GM23338 (cell line): ENCODE results near the gene SLC25A48. TPM values are rescaled to one million over a fixed set of nuclear protein-coding genes. Genes with fewer than 3 reads are reported as not detected.

Experiments
- ATAC-seq: fragments of 200-7000 bp; cut with Tn5 transposase; 3 replicates; pipeline ENCODE4 v1.9.1; 2020
- DNase-seq: peaks from one replicate; pipeline ENCODE4 v3.0.0-alpha.2; 2015; ENCODE audit warnings: low spot score
- H2AFZ ChIP-seq: fragments of 200-600 bp; sonication (generic); 2 replicates; pipeline ENCODE4 v1.8.0; 2016; ENCODE audit warnings: antibody characterized with exemption, mild to moderate bottlenecking, moderate library complexity
- H3F3A ChIP-seq: fragments of 200-600 bp; sonication (generic); replicated peaks from 2 replicates; pipeline ENCODE4 v1.8.0; 2017; ENCODE audit warnings: antibody characterized with exemption, mixed run types, low read depth
- H3K27ac ChIP-seq: fragments of 200-600 bp; sonication (generic); 2 replicates; pipeline ENCODE4 v1.6.1; 2016; ENCODE audit warnings: low read depth
- H3K27me3 ChIP-seq: fragments of 200-600 bp; sonication (generic); 2 replicates; pipeline ENCODE4 v1.8.0; 2016; ENCODE audit warnings: mild to moderate bottlenecking, mixed run types, moderate library complexity; ENCODE audit not compliant: insufficient read depth
- H3K36me3 ChIP-seq: fragments of 200-600 bp; sonication (generic); 2 replicates; pipeline ENCODE4 v1.8.0; 2016; ENCODE audit warnings: mild to moderate bottlenecking; ENCODE audit not compliant: insufficient read depth
- H3K4me1 ChIP-seq: fragments of 200-600 bp; sonication (generic); 2 replicates; pipeline ENCODE4 v1.8.0; 2016; ENCODE audit warnings: mild to moderate bottlenecking, moderate library complexity; ENCODE audit not compliant: insufficient read depth
- H3K4me2 ChIP-seq: fragments of 200-600 bp; sonication (generic); 2 replicates; pipeline ENCODE4 v1.7.1; 2017; ENCODE audit warnings: mixed run types
- H3K4me3 ChIP-seq: fragments of 200-600 bp; sonication (generic); 2 replicates; pipeline ENCODE4 v1.6.1; 2016; ENCODE audit warnings: mixed run types
- H3K79me2 ChIP-seq: fragments of 200-600 bp; sonication (generic); replicated peaks from 2 replicates; pipeline ENCODE4 v1.8.0; 2017; ENCODE audit warnings: mild to moderate bottlenecking; ENCODE audit not compliant: insufficient read depth
- H3K9me2 ChIP-seq: fragments of 200-600 bp; sonication (generic); 2 replicates; pipeline ENCODE4 v1.8.0; 2017; ENCODE audit not compliant: insufficient read depth
- H4K20me1 ChIP-seq: fragments of 200-600 bp; sonication (generic); replicated peaks from 2 replicates; pipeline ENCODE4 v1.8.0; 2017; ENCODE audit warnings: mild to moderate bottlenecking; ENCODE audit not compliant: insufficient read depth
- H3K27ac Mint-ChIP-seq: 2 replicates; pipeline ENCODE4 v1.8.0; 2020; ENCODE audit warnings: inconsistent platforms, mild to moderate bottlenecking, moderate library complexity, mixed read lengths
- H3K27me3 Mint-ChIP-seq: 3 replicates; pipeline ENCODE4 v1.8.0; 2022; ENCODE audit warnings: low read depth, mild to moderate bottlenecking, moderate library complexity, mixed read lengths, inconsistent platforms; ENCODE audit not compliant: insufficient read depth, poor library complexity
- H3K36me3 Mint-ChIP-seq: 3 replicates; pipeline ENCODE4 v1.8.0; 2021; ENCODE audit warnings: low read depth, mild to moderate bottlenecking, inconsistent platforms, moderate library complexity, mixed read lengths
- H3K4me1 Mint-ChIP-seq: 3 replicates; pipeline ENCODE4 v1.8.0; 2020; ENCODE audit warnings: mild to moderate bottlenecking, inconsistent platforms, mixed read lengths
- H3K4me3 Mint-ChIP-seq: 3 replicates; pipeline ENCODE4 v1.8.0; 2021; ENCODE audit warnings: moderate library complexity, mild to moderate bottlenecking, inconsistent platforms, mixed read lengths
- H3K9me3 Mint-ChIP-seq: 3 replicates; pipeline ENCODE4 v1.8.0; 2020; ENCODE audit warnings: moderate library complexity, mild to moderate bottlenecking, inconsistent platforms, mixed read lengths
- CREB1 ChIP-seq: fragments of 250-450 bp; sonication (Bioruptor Pico); IDR thresholded peaks from 2 replicates; pipeline ENCODE4 v1.5.0; 2020; ENCODE audit warnings: low read depth, mild to moderate bottlenecking, moderate library complexity
- EZH2 ChIP-seq: fragments of 200-600 bp; sonication (generic); IDR thresholded peaks from one replicate; pipeline ENCODE4 v1.8.0; 2017; ENCODE audit warnings: antibody characterized with exemption, mild to moderate bottlenecking, low read depth; ENCODE audit not compliant: unreplicated experiment
- EZH2phosphoT487 ChIP-seq: fragments of 200-600 bp; sonication (generic); IDR thresholded peaks from one replicate; pipeline ENCODE4 v1.8.1; 2018; ENCODE audit warnings: antibody characterized with exemption; ENCODE audit not compliant: unreplicated experiment
- JUNB ChIP-seq: IDR thresholded peaks from one replicate; pipeline ENCODE4 v1.6.1; 2016; ENCODE audit warnings: antibody characterized with exemption; ENCODE audit not compliant: unreplicated experiment
- NANOG ChIP-seq: IDR thresholded peaks from 2 replicates; pipeline ENCODE4 v1.6.1; 2016; ENCODE audit warnings: antibody characterized with exemption, borderline replicate concordance
- POLR2AphosphoS5 ChIP-seq: IDR thresholded peaks from 2 replicates; pipeline ENCODE4 v1.6.1; 2016; ENCODE audit warnings: antibody characterized with exemption, low read depth
- STAT1 ChIP-seq: IDR thresholded peaks from one replicate; pipeline ENCODE4 v1.6.1; 2016; ENCODE audit warnings: antibody characterized with exemption; ENCODE audit not compliant: unreplicated experiment
- ZNF114 ChIP-seq: fragments of 250-450 bp; sonication (Bioruptor Pico); IDR thresholded peaks from 2 replicates; pipeline ENCODE4 v1.5.0; 2020; ENCODE audit warnings: mild to moderate bottlenecking, moderate library complexity
- ZNF331 ChIP-seq: fragments of 250-450 bp; sonication (Bioruptor Pico); IDR thresholded peaks from 2 replicates; pipeline ENCODE4 v1.5.0; 2020; ENCODE audit warnings: low read depth, mild to moderate bottlenecking, moderate library complexity
- ZNF462 ChIP-seq: fragments of 250-450 bp; sonication (Bioruptor Pico); IDR thresholded peaks from 2 replicates; pipeline ENCODE4 v1.5.0; 2020; ENCODE audit warnings: mild to moderate bottlenecking, moderate library complexity
- polyA plus RNA-seq: library from polyadenylated mRNA; unstranded; fragments of >200 nt; fragmentation: Nextera tagmentation; extraction: Ambion mirVana; gene quantifications from 2 replicates; pipeline ENCODE4 v1.2.1, GENCODE V29; 2016
- total RNA-seq: library from RNA; depleted of rRNA; stranded (reverse); fragments of >200 nt; shearing (Covaris generic); gene quantifications from 2 replicates; pipeline ENCODE4 v1.2.3, GENCODE V29; 2014
- TF ChIP-seq, protein P1 (sequence below), 2 experiments: fragments of 200-600 bp in 1 of 2; sonication (generic) in 1 of 2; conservative IDR thresholded peaks; 2 replicates each; pipeline versions ENCODE4 v1.5.1 to v1.6.1; 2016 to 2017; ENCODE audit warnings: antibody characterized with exemption in 2 of 2, low read depth in 2 of 2, mild to moderate bottlenecking in 2 of 2, moderate library complexity in 1 of 2
- TF ChIP-seq, protein P2 (sequence below): IDR thresholded peaks from 2 replicates; pipeline ENCODE4 v1.6.1; 2016; ENCODE audit warnings: antibody characterized with exemption

SLC25A48 gene
- total and polyA plus RNA-seq, 2 experiments from 2014 or later = 1.1 to 1.5 TPM

- DNase-seq (no peak), ATAC-seq (no peak)
- no peak overlapping the region for H3K4me2 ChIP-seq
- no peaks in the 10 kb centered on the region for H4K20me1 ChIP-seq
- no peak overlapping the region for H3K4me3 ChIP-seq
- Mint-ChIP-seq H3K27me3 (peaks cover 6% of the 10 kb centered on the region), H3K9me3 (no peaks in the 10 kb centered on the region; the same call in 2 of the 3 replicates), H3K27ac (no peak overlapping the region; the same call in 1 of the 2 replicates), H3K4me1 (peaks cover 5% of the 10 kb centered on the region; the same call in 1 of the 3 replicates), H3K36me3 (peaks cover 2% of the 10 kb centered on the region; the same call in 1 of the 3 replicates), H3K4me3 (no peak overlapping the region)
- no peak overlapping the region for H2AFZ ChIP-seq
- H3F3A ChIP-seq = no peaks in the 10 kb centered on the region
- H3K36me3 ChIP-seq = no peaks in the 10 kb centered on the region
- no peaks in the 10 kb centered on the region for H3K4me1 ChIP-seq
- TF ChIP-seq JUNB (no peak), EZH2phosphoT487 (no peak), CREB1 (no peak), NANOG (no peak), STAT1 (no peak), ZNF114 (CRISPR knock-in tag) (no peak), ZNF462 (CRISPR knock-in tag) (no peak), POLR2AphosphoS5 (no peak), EZH2 (no peak), ZNF331 (CRISPR knock-in tag) (no peak)
- TF ChIP-seq, protein P1, sequence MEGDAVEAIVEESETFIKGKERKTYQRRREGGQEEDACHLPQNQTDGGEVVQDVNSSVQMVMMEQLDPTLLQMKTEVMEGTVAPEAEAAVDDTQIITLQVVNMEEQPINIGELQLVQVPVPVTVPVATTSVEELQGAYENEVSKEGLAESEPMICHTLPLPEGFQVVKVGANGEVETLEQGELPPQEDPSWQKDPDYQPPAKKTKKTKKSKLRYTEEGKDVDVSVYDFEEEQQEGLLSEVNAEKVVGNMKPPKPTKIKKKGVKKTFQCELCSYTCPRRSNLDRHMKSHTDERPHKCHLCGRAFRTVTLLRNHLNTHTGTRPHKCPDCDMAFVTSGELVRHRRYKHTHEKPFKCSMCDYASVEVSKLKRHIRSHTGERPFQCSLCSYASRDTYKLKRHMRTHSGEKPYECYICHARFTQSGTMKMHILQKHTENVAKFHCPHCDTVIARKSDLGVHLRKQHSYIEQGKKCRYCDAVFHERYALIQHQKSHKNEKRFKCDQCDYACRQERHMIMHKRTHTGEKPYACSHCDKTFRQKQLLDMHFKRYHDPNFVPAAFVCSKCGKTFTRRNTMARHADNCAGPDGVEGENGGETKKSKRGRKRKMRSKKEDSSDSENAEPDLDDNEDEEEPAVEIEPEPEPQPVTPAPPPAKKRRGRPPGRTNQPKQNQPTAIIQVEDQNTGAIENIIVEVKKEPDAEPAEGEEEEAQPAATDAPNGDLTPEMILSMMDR (conservative IDR thresholded peaks at IDR 0.05; ENCODE audit: low read depth in 2 of 2) = no peak
- TF ChIP-seq, protein P2, sequence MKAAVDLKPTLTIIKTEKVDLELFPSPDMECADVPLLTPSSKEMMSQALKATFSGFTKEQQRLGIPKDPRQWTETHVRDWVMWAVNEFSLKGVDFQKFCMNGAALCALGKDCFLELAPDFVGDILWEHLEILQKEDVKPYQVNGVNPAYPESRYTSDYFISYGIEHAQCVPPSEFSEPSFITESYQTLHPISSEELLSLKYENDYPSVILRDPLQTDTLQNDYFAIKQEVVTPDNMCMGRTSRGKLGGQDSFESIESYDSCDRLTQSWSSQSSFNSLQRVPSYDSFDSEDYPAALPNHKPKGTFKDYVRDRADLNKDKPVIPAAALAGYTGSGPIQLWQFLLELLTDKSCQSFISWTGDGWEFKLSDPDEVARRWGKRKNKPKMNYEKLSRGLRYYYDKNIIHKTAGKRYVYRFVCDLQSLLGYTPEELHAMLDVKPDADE = no peak
- no peak overlapping the region for H3K27ac ChIP-seq
- no peaks in the 10 kb centered on the region for H3K79me2 ChIP-seq
- no peaks in the 10 kb centered on the region for H3K27me3 ChIP-seq
- H3K9me2 ChIP-seq = no peaks in the 10 kb centered on the region
These were observed 19.7 kb upstream of the SLC25A48 start for GRCh38 chr5:135814812-135815211.
